Coronary artery (tissue), 2 donors: ENCODE results near the gene SRSF1.
"Not testable (repeated sequence)": the region's sequence is repeated elsewhere in the genome, so short reads cannot be mapped to it uniquely, and the experiment has no call there.

Source experiments
- DNase-seq: peaks from one replicate; pipeline ENCODE4 v3.0.0-alpha.2; 2017; ENCODE audit warnings: low spot score
- H3K27ac ChIP-seq, 2 donors: fragments of 200-600 bp; sonication (generic); one replicate each; pipeline ENCODE4 v1.5.1; 2016 to 2019
- H3K4me3 ChIP-seq: fragments of 200-600 bp; sonication (generic); 2 replicates; pipeline ENCODE4 v1.5.1; 2016; ENCODE audit warnings: mild to moderate bottlenecking, moderate library complexity
- TF ChIP-seq, protein P1 (sequence below): fragments of 200-600 bp; sonication (generic); IDR thresholded peaks from one replicate; pipeline ENCODE4 v1.5.1; 2019; ENCODE audit warnings: antibody characterized with exemption

SRSF1 gene

GRCh38 chr17:57982452-57983170, 24.4 kb downstream of the SRSF1 start:
- DNase-seq: no peak
- TF ChIP-seq, protein P1, sequence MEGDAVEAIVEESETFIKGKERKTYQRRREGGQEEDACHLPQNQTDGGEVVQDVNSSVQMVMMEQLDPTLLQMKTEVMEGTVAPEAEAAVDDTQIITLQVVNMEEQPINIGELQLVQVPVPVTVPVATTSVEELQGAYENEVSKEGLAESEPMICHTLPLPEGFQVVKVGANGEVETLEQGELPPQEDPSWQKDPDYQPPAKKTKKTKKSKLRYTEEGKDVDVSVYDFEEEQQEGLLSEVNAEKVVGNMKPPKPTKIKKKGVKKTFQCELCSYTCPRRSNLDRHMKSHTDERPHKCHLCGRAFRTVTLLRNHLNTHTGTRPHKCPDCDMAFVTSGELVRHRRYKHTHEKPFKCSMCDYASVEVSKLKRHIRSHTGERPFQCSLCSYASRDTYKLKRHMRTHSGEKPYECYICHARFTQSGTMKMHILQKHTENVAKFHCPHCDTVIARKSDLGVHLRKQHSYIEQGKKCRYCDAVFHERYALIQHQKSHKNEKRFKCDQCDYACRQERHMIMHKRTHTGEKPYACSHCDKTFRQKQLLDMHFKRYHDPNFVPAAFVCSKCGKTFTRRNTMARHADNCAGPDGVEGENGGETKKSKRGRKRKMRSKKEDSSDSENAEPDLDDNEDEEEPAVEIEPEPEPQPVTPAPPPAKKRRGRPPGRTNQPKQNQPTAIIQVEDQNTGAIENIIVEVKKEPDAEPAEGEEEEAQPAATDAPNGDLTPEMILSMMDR: no peak
- H3K27ac ChIP-seq: no peak overlapping the region
- H3K4me3 ChIP-seq: peak overlapping the region; percentile 29

- no peak for DNase-seq
- Histone ChIP-seq H3K27ac (no peak overlapping the region), H3K4me3 (no peak overlapping the region)
- TF ChIP-seq, protein P1: no peak
Measured at GRCh38 chr17:57980522-57980921, 26.5 kb downstream of the SRSF1 start.

- Histone ChIP-seq H3K4me3 (no peak overlapping the region), H3K27ac (no peak overlapping the region)
- TF ChIP-seq, protein P1: no peak
- no peak for DNase-seq
Measured at GRCh38 chr17:57979076-57979475, 28.0 kb downstream of the SRSF1 start.

GRCh38 chr17:57976594-57976993, 30.5 kb downstream of the SRSF1 start:
- TF ChIP-seq, protein P1: no peak
- DNase-seq: no peak
- H3K4me3 ChIP-seq: no peak overlapping the region
- no peak overlapping the region for H3K27ac ChIP-seq

- H3K4me3 ChIP-seq: no peak overlapping the region
- no peak for DNase-seq
- H3K27ac ChIP-seq: peak overlapping the region in 1 of 2 donors; percentile 7
- TF ChIP-seq, protein P1: no peak
Measured at GRCh38 chr17:57975044-57975443, 32.0 kb downstream of the SRSF1 start.

- not testable (repeated sequence) for H3K4me3 ChIP-seq, DNase-seq
- peak overlapping the region in 1 of 2 donors; percentile 43 for H3K27ac ChIP-seq
Measured at GRCh38 chr17:57974053-57974824, 32.8 kb downstream of the SRSF1 start.

DNA sequence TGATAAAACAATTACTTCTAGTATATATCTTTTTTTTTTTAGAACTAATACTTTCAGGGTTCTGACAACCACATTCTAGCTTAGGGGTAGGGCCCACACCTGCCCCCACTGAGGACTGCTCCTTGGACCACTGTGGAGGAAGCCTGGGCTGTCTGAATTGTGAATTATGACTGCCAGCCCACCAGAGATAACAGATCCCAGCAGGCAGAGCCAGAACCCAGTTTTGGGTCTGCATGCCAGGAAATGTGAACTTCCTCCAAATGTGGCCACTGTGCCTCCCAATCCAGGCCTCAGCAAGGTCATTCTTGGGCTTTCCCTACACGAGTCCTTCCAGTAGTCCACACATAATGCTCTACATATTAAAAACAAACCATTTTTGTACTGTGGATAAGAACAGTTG, 34.9 kb downstream of the SRSF1 start:
- TF ChIP-seq, protein P1: no peak
- no peak for DNase-seq
- Histone ChIP-seq H3K27ac (no peak overlapping the region), H3K4me3 (no peak overlapping the region)
